SJCRH30 (cell line): ENCODE measurements around the gene KLKB1. TPM values are rescaled to one million over a fixed set of nuclear protein-coding genes. Genes with fewer than 3 reads are reported as not detected.
"Not testable (repeated sequence)": the region's sequence is repeated elsewhere in the genome, so short reads cannot be mapped to it uniquely, and the experiment has no call there.

Experiments
- DNase-seq, 2 experiments: peaks; one replicate each; pipeline ENCODE4 v3.0.0-alpha.2; 2015 to 2020
- H3K27ac ChIP-seq: fragments of 250-450 bp; sonication (Bioruptor Pico); 2 replicates; pipeline ENCODE4 v1.5.1; 2020; ENCODE audit warnings: mild to moderate bottlenecking, moderate library complexity
- H3K27me3 ChIP-seq: fragments of 250-450 bp; sonication (Bioruptor Pico); 2 replicates; pipeline ENCODE4 v1.5.1; 2020; ENCODE audit warnings: mild to moderate bottlenecking, moderate library complexity
- H3K36me3 ChIP-seq: fragments of 250-450 bp; sonication (Bioruptor Pico); 2 replicates; pipeline ENCODE4 v1.5.1; 2020; ENCODE audit warnings: mild to moderate bottlenecking, moderate library complexity
- H3K4me1 ChIP-seq: fragments of 250-450 bp; sonication (Bioruptor Pico); 2 replicates; pipeline ENCODE4 v1.5.1; 2020; ENCODE audit warnings: mild to moderate bottlenecking, moderate library complexity
- H3K4me3 ChIP-seq: fragments of 250-450 bp; sonication (Bioruptor Pico); 2 replicates; pipeline ENCODE4 v1.5.1; 2020; ENCODE audit warnings: mild to moderate bottlenecking, moderate library complexity
- H3K9me3 ChIP-seq: fragments of 250-450 bp; sonication (Bioruptor Pico); replicated peaks from 2 replicates; pipeline ENCODE4 v1.5.1; 2020; ENCODE audit warnings: mild to moderate bottlenecking, moderate library complexity
- total RNA-seq: library from RNA; depleted of rRNA; stranded (reverse); fragments of >200 nt; shearing (Covaris generic); gene quantifications from 2 replicates; pipeline ENCODE4 v1.2.3, GENCODE V29; 2014

KLKB1 gene
- total RNA-seq, 1 experiment from 2014 or later = not detected

- H3K9me3 ChIP-seq = no peaks in the 10 kb centered on the region
- H3K4me1 ChIP-seq = no peaks in the 10 kb centered on the region
- H3K27ac ChIP-seq = no peak overlapping the region
- H3K4me3 ChIP-seq = no peak overlapping the region
- no peaks in the 10 kb centered on the region for H3K27me3 ChIP-seq
- DNase-seq = no peak
- H3K36me3 ChIP-seq = no peaks in the 10 kb centered on the region
Observed at GRCh38 chr4:186243331-186243730, 16.0 kb downstream of the KLKB1 start.

- H3K4me1 ChIP-seq = no peaks in the 10 kb centered on the region
- H3K27ac ChIP-seq = no peak overlapping the region
- H3K36me3 ChIP-seq = no peaks in the 10 kb centered on the region
- no peaks in the 10 kb centered on the region for H3K9me3 ChIP-seq
- no peak for DNase-seq
- H3K4me3 ChIP-seq = no peak overlapping the region
- H3K27me3 ChIP-seq = no peaks in the 10 kb centered on the region
Observed at GRCh38 chr4:186244835-186245234, 17.5 kb downstream of the KLKB1 start.

GRCh38 chr4:186247062-186247752 is 19.9 kb downstream of the KLKB1 start:
- not testable (repeated sequence) for H3K9me3 ChIP-seq, H3K27ac ChIP-seq, H3K36me3 ChIP-seq, H3K4me3 ChIP-seq, H3K4me1 ChIP-seq, H3K27me3 ChIP-seq, DNase-seq

DNA sequence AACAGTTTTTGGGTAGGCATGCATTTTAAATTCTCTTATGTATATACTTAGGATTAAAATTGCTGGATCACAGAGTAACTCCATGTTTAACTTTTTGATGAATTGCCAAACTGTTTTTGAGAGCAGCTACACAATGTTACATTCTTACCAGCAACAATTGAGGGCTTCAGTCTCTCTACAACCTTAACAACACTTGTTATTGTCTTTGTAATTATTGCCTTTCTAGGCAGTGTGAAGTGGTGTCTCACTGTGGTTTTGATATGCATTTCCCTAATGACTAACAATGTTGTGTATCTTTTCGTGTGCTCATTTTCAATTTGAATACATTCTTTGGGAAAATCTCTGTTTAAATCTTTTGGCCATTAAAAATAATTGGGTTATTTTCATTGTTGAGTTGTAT is 21.3 kb downstream of the KLKB1 start:
- H3K36me3 ChIP-seq = no peaks in the 10 kb centered on the region
- no peak overlapping the region for H3K4me3 ChIP-seq
- H3K27ac ChIP-seq = no peak overlapping the region
- no peaks in the 10 kb centered on the region for H3K27me3 ChIP-seq
- DNase-seq = no peak
- H3K9me3 ChIP-seq = no peaks in the 10 kb centered on the region
- H3K4me1 ChIP-seq = no peaks in the 10 kb centered on the region

- no peaks in the 10 kb centered on the region for H3K4me1 ChIP-seq
- H3K4me3 ChIP-seq = no peak overlapping the region
- DNase-seq = no peak
- no peaks in the 10 kb centered on the region for H3K9me3 ChIP-seq
- H3K27me3 ChIP-seq = no peaks in the 10 kb centered on the region
- no peak overlapping the region for H3K27ac ChIP-seq
- no peaks in the 10 kb centered on the region for H3K36me3 ChIP-seq
Observed at GRCh38 chr4:186249785-186250754, 22.8 kb downstream of the KLKB1 start.

DNA sequence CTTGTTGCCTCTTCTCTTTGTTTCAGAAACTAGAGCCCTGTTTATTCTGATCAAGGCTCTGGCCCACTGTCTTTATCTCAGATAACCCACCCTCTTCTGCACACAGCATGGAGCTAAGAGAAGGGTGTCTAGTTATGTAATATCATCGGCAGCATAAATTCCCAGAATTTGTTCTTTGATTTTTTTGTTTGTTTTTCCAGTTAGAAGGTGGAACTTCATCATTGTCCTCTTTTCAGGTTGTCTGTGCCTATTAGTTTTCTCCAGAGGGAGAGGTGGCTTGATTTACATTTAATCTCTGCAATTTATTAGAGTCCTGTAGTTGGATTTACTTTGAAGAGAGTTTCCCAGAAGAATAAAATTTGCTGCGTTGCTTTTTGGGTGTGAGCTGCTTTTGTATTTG is 23.5 kb downstream of the KLKB1 start:
- no peak for DNase-seq
- no peaks in the 10 kb centered on the region for H3K27me3 ChIP-seq
- H3K4me1 ChIP-seq = no peaks in the 10 kb centered on the region
- H3K9me3 ChIP-seq = no peaks in the 10 kb centered on the region
- no peaks in the 10 kb centered on the region for H3K36me3 ChIP-seq
- no peak overlapping the region for H3K27ac ChIP-seq
- H3K4me3 ChIP-seq = no peak overlapping the region

- Histone ChIP-seq H3K27me3 (no peaks in the 10 kb centered on the region), H3K36me3 (no peaks in the 10 kb centered on the region), H3K27ac (no peak overlapping the region), H3K4me3 (no peak overlapping the region), H3K9me3 (no peaks in the 10 kb centered on the region), H3K4me1 (no peaks in the 10 kb centered on the region)
- DNase-seq = no peak
Observed at GRCh38 chr4:186255122-186255521, 27.8 kb downstream of the KLKB1 start.

DNA sequence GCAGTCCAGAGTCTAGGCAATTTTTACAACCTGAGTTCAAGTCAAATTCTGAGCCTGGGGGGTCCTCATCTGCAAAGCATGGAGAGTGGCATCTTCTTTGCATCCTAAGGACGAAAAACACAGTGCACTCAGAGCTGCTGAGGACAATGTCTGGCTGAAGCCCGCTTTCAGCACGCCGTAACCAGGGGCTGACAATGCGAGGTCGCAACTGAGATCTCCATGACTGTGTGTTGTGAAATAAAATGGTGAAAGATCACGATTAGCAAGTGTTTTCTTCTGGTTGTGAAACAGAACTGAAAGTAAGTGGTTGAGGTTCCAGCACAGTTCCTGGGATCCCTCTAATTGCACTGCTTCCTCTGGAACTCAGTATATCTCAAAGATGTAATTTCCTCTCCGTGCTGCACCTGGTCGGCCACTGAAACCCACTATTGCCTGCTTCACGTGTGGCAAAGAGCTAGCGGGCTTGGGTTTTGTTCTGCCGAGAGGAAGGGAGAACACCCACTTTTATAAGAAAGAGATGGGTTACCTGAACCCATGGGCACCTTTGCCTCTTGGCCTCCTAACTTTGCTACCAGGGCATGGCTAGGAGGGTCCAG is 31.0 kb downstream of the KLKB1 start:
- no peaks in the 10 kb centered on the region for H3K27me3 ChIP-seq

DNA sequence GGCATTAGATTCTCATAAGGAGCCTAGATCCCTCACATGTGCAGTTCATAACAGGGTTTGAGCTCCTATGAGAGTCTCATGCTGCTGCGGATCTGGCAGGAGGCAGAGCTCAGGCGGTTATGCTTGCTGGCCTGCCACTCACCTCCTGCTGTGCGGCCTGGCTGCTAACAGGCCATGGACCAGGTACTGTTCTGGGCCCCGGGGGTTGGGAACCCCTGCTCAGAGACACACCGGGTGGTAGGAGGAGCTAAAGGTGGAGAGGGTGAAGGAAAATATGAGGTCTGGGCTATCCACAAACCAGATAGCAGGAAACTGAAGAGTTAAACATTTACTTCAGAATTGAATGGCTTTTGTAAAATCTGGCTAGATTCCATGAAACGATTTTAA is 32.8 kb downstream of the KLKB1 start:
- DNase-seq = no peak
- no peaks in the 10 kb centered on the region for H3K36me3 ChIP-seq
- H3K4me1 ChIP-seq = no peaks in the 10 kb centered on the region
- no peaks in the 10 kb centered on the region for H3K9me3 ChIP-seq
- H3K27me3 ChIP-seq = no peaks in the 10 kb centered on the region
- H3K27ac ChIP-seq = no peak overlapping the region
- no peak overlapping the region for H3K4me3 ChIP-seq

More for the DNA sequence above, 31.0 kb downstream of the KLKB1 start:
- no peaks in the 10 kb centered on the region for H3K4me1 ChIP-seq
- H3K27ac ChIP-seq = no peak overlapping the region
- no peak overlapping the region for H3K4me3 ChIP-seq
- H3K9me3 ChIP-seq = no peaks in the 10 kb centered on the region
- no peak for DNase-seq
- no peaks in the 10 kb centered on the region for H3K36me3 ChIP-seq

DNA sequence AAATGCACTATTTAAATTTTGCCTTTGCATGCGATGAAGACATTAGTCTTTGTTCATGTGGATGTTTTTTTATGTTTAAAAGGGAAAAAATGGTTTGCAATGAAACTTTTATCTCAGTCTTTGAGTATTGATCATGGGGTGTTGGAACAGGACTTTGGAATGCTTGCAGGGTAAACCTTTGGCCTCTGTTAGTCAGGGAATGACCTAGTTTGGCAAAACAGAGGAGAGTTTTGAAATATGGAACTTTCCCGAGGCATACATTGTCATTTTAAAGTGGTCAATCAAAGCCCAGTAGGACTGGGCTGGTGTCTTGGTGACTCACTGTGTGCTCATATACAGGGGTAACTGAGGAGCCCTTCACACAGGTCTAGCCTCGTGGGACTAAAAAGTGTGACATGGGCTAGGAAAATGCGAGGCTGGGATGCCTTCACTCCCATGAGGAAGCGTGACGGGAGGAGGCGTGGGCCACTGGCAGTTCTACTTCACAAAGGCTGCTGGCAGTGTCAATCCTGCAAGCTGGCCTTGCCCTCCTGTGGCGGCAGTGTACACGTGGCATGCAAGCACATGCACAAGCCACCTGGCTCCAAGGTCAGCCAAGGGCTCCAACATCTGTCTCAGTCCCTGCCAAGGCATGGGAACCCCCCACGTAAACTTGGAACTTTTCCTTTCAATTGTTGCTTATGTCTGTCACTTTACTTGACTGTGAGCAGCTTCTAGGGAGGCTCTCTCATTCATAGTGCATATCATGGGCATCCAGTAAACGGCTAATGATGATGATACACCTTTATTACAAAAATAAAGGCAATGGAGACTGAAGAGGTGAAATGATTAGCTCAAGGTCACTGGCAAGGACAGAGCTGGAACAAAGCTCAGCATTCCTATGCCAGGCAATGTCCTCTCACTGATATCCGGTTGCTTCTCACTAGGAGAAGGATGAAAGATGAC is 33.5 kb downstream of the KLKB1 start:
- no peaks in the 10 kb centered on the region for H3K9me3 ChIP-seq
- no peaks in the 10 kb centered on the region for H3K36me3 ChIP-seq
- peak in 1 of 2 experiments; percentile 5 for DNase-seq
- H3K27ac ChIP-seq = no peak overlapping the region
- no peak overlapping the region for H3K4me3 ChIP-seq
- H3K27me3 ChIP-seq = no peaks in the 10 kb centered on the region
- peaks cover 3% of the 10 kb centered on the region for H3K4me1 ChIP-seq

DNA sequence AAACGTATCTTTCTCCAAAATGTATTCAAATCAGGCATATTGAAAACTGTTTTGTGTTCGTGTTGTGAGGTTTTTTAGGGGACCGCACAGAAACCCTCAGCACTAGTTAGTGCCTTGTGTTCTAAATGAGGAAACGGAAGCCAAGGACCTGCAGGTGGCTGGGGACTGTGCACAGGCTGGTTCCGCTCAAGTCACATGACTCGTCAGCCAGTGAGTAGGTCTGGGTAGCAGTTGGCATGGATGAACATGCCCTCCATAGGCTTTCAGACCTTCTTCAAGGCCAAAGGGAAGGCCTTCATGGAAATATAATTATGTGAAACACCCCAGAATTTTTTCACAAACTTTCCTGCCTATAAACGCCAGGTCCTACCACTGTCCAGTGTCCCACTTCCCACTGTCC is 37.4 kb downstream of the KLKB1 start:
- Histone ChIP-seq H3K9me3 (no peaks in the 10 kb centered on the region), H3K27me3 (no peaks in the 10 kb centered on the region), H3K36me3 (no peaks in the 10 kb centered on the region), H3K27ac (no peak overlapping the region), H3K4me1 (peaks cover 12% of the 10 kb centered on the region), H3K4me3 (no peak overlapping the region)
- DNase-seq = no peak

DNA sequence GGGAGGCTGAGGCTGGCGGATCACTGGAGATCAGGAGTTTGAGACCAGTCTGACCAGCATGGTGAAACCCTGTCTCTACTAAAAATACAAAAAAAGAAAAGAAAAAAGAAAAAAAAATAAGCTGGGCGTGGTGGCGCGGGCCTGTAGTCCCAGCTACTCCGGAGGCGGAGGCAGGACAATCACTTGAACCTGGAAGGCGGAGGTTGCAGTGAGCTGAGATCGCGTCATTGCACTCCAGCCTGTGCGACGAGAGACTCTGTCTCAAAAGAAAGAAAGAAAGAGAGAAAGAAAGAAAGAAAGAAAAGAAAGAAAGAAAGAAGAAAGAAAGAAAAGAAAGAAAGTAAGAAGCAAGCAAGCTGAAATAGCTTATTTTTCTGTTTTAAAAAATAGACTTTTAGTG is 37.9 kb downstream of the KLKB1 start:
- not testable (repeated sequence) for H3K4me3 ChIP-seq

DNA sequence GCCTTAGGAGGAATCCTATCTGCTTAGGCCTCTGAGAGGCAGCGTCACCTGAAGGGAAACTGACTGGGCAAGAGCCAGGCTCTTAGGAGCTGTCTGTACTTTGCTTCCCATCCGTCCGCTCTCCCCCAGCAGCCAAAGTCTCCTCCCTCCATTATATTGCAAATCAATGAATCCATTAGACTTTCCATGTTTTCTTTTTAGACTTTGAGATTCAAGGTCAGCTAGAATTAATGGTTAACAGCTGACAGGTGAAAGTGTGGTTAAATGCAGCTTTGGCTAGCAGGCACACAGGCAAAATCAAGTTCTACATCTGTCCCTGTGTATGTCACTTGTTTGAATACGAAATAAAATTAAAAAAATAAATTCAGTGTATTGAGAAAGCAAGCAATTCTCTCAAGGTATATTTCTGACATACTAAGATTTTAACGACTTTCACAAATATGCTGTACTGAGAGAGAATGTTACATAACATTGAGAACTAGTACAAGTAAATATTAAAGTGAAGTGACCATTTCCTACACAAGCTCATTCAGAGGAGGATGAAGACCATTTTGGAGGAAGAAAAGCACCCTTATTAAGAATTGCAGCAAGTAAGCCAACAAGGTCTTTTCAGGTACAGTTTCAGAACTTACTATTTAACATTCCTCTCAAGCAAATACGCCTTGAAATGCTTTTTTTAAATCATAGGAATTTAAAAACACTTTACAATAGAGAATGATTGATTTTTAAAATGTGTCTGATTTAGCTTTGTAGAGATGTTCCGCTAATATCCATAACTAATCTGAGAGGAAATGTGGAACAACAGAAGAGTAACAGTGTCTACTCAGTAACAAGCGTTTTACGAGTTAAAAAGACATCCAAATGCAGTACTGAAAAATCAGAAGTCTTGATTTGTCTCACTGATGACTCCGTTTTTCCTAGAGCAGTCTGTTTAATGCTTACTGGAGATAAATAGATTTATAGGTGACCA is 38.7 kb downstream of the KLKB1 start, which contains the start of gene F11:
Gene F11, plus strand, starts transcription at position 507 of the 970 bp plus-strand sequence. CDS start 948 bp downstream, outside the sequence.
- Histone ChIP-seq H3K27ac (peak within 1 kb of the TSS; percentile 97), H3K36me3 (no peaks in the 10 kb centered on the region), H3K4me1 (peaks cover 12% of the 10 kb centered on the region), H3K4me3 (peak within 1 kb of the TSS; percentile 66), H3K27me3 (no peaks in the 10 kb centered on the region), H3K9me3 (no peaks in the 10 kb centered on the region)
- DNase-seq = peak in 1 of 2 experiments; percentile 45

More for the DNA sequence above, 37.9 kb downstream of the KLKB1 start:
- peaks cover 12% of the 10 kb centered on the region for H3K4me1 ChIP-seq
- not testable (repeated sequence) for H3K27ac ChIP-seq, DNase-seq, H3K9me3 ChIP-seq, H3K27me3 ChIP-seq, H3K36me3 ChIP-seq
